BLaER1 (cell line): ENCODE data around the gene ADGRG2.

Experiments used
- H3K27ac ChIP-seq: shearing (Covaris generic); formaldehyde crosslinking; 2 replicates; pipeline ENCODE4 v1.8.1; 2022
- H3K27me3 ChIP-seq: shearing (Covaris generic); formaldehyde crosslinking; 2 replicates; pipeline ENCODE4 v1.8.1; 2022
- H3K36me3 ChIP-seq: shearing (Covaris generic); formaldehyde crosslinking; 2 replicates; pipeline ENCODE4 v1.8.1; 2022
- H3K4me1 ChIP-seq: shearing (Covaris generic); formaldehyde crosslinking; 2 replicates; pipeline ENCODE4 v1.8.1; 2022
- H3K4me2 ChIP-seq: shearing (Covaris generic); formaldehyde crosslinking; 2 replicates; pipeline ENCODE4 v1.8.1; 2022
- H3K4me3 ChIP-seq: shearing (Covaris generic); formaldehyde crosslinking; 2 replicates; pipeline ENCODE4 v1.8.1; 2022
- H3K9ac ChIP-seq: shearing (Covaris generic); formaldehyde crosslinking; 2 replicates; pipeline ENCODE4 v1.8.1; 2022
- H3K9me3 ChIP-seq: shearing (Covaris generic); formaldehyde crosslinking; 2 replicates; pipeline ENCODE4 v1.8.1; 2022
- H4K20me1 ChIP-seq: shearing (Covaris generic); formaldehyde crosslinking; 2 replicates; pipeline ENCODE4 v1.8.1; 2022
- Cebpa-rat ChIP-seq: shearing (Covaris generic); IDR thresholded peaks from 2 replicates; pipeline ENCODE4 v1.8.1; 2022

The ADGRG2 gene, protein sequence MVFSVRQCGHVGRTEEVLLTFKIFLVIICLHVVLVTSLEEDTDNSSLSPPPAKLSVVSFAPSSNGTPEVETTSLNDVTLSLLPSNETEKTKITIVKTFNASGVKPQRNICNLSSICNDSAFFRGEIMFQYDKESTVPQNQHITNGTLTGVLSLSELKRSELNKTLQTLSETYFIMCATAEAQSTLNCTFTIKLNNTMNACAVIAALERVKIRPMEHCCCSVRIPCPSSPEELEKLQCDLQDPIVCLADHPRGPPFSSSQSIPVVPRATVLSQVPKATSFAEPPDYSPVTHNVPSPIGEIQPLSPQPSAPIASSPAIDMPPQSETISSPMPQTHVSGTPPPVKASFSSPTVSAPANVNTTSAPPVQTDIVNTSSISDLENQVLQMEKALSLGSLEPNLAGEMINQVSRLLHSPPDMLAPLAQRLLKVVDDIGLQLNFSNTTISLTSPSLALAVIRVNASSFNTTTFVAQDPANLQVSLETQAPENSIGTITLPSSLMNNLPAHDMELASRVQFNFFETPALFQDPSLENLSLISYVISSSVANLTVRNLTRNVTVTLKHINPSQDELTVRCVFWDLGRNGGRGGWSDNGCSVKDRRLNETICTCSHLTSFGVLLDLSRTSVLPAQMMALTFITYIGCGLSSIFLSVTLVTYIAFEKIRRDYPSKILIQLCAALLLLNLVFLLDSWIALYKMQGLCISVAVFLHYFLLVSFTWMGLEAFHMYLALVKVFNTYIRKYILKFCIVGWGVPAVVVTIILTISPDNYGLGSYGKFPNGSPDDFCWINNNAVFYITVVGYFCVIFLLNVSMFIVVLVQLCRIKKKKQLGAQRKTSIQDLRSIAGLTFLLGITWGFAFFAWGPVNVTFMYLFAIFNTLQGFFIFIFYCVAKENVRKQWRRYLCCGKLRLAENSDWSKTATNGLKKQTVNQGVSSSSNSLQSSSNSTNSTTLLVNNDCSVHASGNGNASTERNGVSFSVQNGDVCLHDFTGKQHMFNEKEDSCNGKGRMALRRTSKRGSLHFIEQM

DNA sequence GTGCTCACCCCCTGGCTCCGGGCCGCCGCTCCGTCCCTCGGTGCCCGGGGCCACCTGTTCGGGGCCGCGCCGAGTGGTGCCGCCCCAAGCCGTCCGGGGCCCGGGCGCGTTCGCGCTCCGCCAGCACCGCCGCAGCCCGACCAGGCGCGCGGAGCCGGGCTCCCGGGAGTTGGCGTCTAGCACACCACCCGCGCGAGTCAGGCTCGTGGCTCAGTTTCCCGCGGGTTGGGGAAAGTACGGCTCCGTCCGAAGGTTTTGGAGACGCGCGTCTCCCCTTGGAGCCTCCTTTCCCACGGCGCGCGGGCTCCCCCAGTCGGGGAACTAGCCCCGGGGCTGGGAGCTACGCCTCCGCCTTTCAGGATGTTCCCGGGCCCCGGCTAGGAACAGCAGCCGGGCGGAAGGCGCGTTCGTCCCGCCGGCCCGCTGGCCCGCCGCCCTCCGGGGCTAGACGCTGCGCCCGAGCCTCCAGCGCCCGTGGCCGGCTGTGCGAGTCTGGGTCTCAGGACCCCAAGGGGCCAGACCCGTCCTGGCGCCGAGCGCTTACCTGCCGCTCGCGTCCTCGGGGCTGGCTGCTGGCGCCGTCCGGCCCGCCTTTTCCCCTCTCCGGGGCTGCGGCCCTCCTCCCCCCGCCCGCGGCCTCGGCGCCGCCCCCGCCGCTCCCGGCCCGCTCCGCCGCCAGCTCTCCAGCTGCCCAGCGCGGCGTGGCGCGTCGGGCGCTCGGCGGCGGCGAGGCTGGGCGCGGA, at the start of gene ADGRG2:
TSS of gene ADGRG2 (minus strand) at position 571 of the 743 bp plus-strand sequence. CDS start 53,634 bp downstream, outside the sequence.
- Histone ChIP-seq H3K4me3 (no peak within 1 kb of the TSS), H3K36me3 (no peaks in the 10 kb centered on the region), H3K27me3 (peaks cover 72% of the 10 kb centered on the region), H3K9ac (no peak within 1 kb of the TSS), H4K20me1 (no peaks in the 10 kb centered on the region), H3K4me1 (no peaks in the 10 kb centered on the region), H3K27ac (no peak within 1 kb of the TSS), H3K9me3 (peaks cover 17% of the 10 kb centered on the region), H3K4me2 (no peak within 1 kb of the TSS)
- TF ChIP-seq Cebpa-rat, result no peak

GRCh38 chrX:19168609-19169008, 46.3 kb upstream of the ADGRG2 start:
- TF ChIP-seq Cebpa-rat, result no peak
- Histone ChIP-seq H3K4me1 (no peaks in the 10 kb centered on the region), H3K9ac (no peak overlapping the region), H3K4me2 (no peak overlapping the region), H4K20me1 (no peaks in the 10 kb centered on the region), H3K27ac (no peak overlapping the region), H3K4me3 (no peak overlapping the region), H3K36me3 (no peaks in the 10 kb centered on the region), H3K9me3 (peaks cover 5% of the 10 kb centered on the region; the same call in 1 of the 2 replicates), H3K27me3 (peaks cover 40% of the 10 kb centered on the region)

- H3K36me3 ChIP-seq, result no peaks in the 10 kb centered on the region
- no peak overlapping the region for H3K4me2 ChIP-seq
- TF ChIP-seq Cebpa-rat, result no peak
- no peak overlapping the region for H3K4me3 ChIP-seq
- no peak overlapping the region for H3K9ac ChIP-seq
- H3K27ac ChIP-seq, result no peak overlapping the region
- H3K9me3 ChIP-seq, result no peaks in the 10 kb centered on the region
- H3K4me1 ChIP-seq, result no peaks in the 10 kb centered on the region
- no peaks in the 10 kb centered on the region for H4K20me1 ChIP-seq
- peaks cover 45% of the 10 kb centered on the region for H3K27me3 ChIP-seq
Measured at GRCh38 chrX:19162851-19163250, 40.6 kb upstream of the ADGRG2 start.

DNA sequence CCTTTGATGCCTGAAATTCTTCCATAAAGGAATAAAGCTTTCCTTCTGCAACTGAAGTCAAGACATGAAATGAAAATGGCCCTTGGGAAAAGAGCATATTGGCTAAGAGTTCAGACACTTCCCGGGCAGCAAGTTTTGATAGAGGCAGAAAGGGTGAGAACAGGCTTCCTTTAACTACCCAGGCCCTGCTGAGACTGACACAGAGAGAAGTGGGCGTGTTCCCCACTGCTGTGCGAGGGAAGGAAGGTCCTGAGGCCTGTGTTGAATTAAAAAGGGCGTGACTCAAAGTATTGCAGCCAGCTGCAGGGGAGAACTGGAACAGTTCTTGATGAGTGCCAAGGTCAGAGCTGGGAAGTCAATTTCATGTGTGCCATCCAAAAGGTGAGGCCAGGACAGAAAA, 33.9 kb upstream of the ADGRG2 start:
- H3K36me3 ChIP-seq, result no peaks in the 10 kb centered on the region
- H3K4me3 ChIP-seq, result no peak overlapping the region
- no peak for TF ChIP-seq Cebpa-rat

GRCh38 chrX:19152762-19153161, 30.5 kb upstream of the ADGRG2 start:
- peaks cover 45% of the 10 kb centered on the region for H3K27me3 ChIP-seq
- no peaks in the 10 kb centered on the region for H3K9me3 ChIP-seq
- no peak overlapping the region for H3K9ac ChIP-seq
- H3K36me3 ChIP-seq, result no peaks in the 10 kb centered on the region
- no peak overlapping the region for H3K27ac ChIP-seq
- no peak overlapping the region for H3K4me2 ChIP-seq
- no peaks in the 10 kb centered on the region for H4K20me1 ChIP-seq
- H3K4me1 ChIP-seq, result no peaks in the 10 kb centered on the region
- no peak for TF ChIP-seq Cebpa-rat
- H3K4me3 ChIP-seq, result no peak overlapping the region

More for the DNA sequence above, 33.9 kb upstream of the ADGRG2 start:
- H3K27me3 ChIP-seq, result peaks cover 48% of the 10 kb centered on the region
- H4K20me1 ChIP-seq, result no peaks in the 10 kb centered on the region
- H3K27ac ChIP-seq, result no peak overlapping the region
- no peak overlapping the region for H3K4me2 ChIP-seq
- H3K9ac ChIP-seq, result no peak overlapping the region
- H3K4me1 ChIP-seq, result no peaks in the 10 kb centered on the region
- no peaks in the 10 kb centered on the region for H3K9me3 ChIP-seq

DNA sequence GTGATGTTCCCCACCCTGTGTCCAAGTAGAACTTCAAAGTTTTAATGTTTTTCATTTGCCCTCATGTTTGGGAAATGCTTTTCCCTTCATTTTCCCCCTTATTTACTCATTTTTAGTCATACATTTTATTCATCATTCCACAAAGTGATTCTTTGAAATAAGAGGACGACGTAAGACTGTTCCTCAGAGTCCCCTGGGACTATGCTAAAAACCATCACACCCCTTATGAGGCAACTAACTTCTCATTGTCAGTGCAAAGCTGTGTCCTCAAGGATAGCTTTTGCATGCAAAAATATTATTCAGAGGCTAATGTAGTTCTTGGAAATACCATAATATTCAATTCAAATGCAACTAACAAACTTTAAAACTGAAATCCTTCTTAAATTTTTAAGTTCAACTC, 14.8 kb upstream of the ADGRG2 start:
- no peak for TF ChIP-seq Cebpa-rat
- Histone ChIP-seq H3K4me3 (no peak overlapping the region), H3K9ac (no peak overlapping the region), H3K4me2 (no peak overlapping the region), H4K20me1 (no peaks in the 10 kb centered on the region), H3K27me3 (peaks cover 31% of the 10 kb centered on the region), H3K27ac (no peak overlapping the region), H3K4me1 (no peaks in the 10 kb centered on the region), H3K9me3 (no peaks in the 10 kb centered on the region), H3K36me3 (no peaks in the 10 kb centered on the region)

DNA sequence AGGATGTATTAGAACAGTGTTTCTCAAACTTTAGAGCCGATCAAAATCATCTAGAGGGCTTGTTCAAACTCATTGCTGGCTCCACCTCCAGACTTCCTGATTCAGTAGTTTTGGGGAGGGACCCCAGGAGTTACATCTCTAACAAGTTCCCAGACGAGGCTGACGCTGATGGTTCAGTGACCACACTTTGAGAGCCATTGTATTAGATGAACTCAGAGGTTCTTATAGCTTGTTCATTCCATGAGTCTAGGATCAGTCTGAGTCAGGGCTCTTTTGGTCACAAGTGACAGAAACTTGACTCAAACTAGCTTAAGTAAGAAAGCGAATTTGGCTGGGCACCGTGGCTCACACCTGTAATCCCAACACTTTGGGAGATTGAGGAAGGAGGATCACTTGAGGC, 11.5 kb upstream of the ADGRG2 start:
- no peak for TF ChIP-seq Cebpa-rat
- Histone ChIP-seq H3K9ac (no peak overlapping the region), H3K4me3 (no peak overlapping the region)

DNA sequence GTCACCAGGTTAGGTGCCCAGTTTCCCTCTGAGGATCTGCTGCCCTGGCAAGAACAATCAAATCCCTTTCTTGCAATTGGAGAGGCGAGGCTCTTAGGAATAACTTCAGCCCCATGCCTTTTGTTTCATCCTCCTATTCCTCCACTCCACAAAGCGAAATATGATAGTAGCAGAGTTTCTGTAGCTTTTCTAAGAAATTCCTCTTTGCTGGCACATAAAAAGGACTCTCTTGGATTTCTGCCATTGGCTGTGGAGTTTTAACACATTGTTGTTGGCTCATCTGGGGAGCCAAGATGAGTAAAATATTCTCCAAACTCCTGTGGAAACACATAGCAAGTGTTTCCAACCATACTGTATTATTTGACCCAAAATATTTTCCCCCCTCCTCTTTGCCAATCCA, 11.0 kb upstream of the ADGRG2 start:
- H3K27ac ChIP-seq, result no peak overlapping the region
- no peak for TF ChIP-seq Cebpa-rat
- H3K4me2 ChIP-seq, result no peak overlapping the region
- no peaks in the 10 kb centered on the region for H4K20me1 ChIP-seq
- no peaks in the 10 kb centered on the region for H3K36me3 ChIP-seq
- H3K4me3 ChIP-seq, result no peak overlapping the region
- H3K9ac ChIP-seq, result no peak overlapping the region
- H3K9me3 ChIP-seq, result no peaks in the 10 kb centered on the region
- H3K27me3 ChIP-seq, result peaks cover 20% of the 10 kb centered on the region
- H3K4me1 ChIP-seq, result peaks cover 3% of the 10 kb centered on the region

More for the DNA sequence above, 11.5 kb upstream of the ADGRG2 start:
- H3K27me3 ChIP-seq, result peaks cover 23% of the 10 kb centered on the region
- no peak overlapping the region for H3K27ac ChIP-seq
- no peaks in the 10 kb centered on the region for H3K9me3 ChIP-seq
- no peaks in the 10 kb centered on the region for H3K36me3 ChIP-seq
- no peak overlapping the region for H3K4me2 ChIP-seq
- H4K20me1 ChIP-seq, result no peaks in the 10 kb centered on the region
- H3K4me1 ChIP-seq, result no peaks in the 10 kb centered on the region

- peaks cover 21% of the 10 kb centered on the region for H3K27me3 ChIP-seq
- no peak overlapping the region for H3K4me3 ChIP-seq
- H3K27ac ChIP-seq, result no peak overlapping the region
- H4K20me1 ChIP-seq, result no peaks in the 10 kb centered on the region
- no peaks in the 10 kb centered on the region for H3K36me3 ChIP-seq
- no peak overlapping the region for H3K4me2 ChIP-seq
- no peak overlapping the region for H3K9ac ChIP-seq
- H3K4me1 ChIP-seq, result peaks cover 14% of the 10 kb centered on the region
- TF ChIP-seq Cebpa-rat, result no peak
- no peaks in the 10 kb centered on the region for H3K9me3 ChIP-seq
Measured at GRCh38 chrX:19130628-19131027, 8.4 kb upstream of the ADGRG2 start.
